GM23248 (cell line): Measurements from ENCODE around the gene FBLIM1.

Experiments used
- EZH2 ChIP-seq: fragments of 200-600 bp; sonication (generic); IDR thresholded peaks from 2 replicates; pipeline ENCODE4 v1.6.1; 2018; ENCODE audit warnings: antibody characterized with exemption, mild to moderate bottlenecking; ENCODE audit not compliant: insufficient read depth, poor library complexity, severe bottlenecking
- EZH2phosphoT487 ChIP-seq: fragments of 200-600 bp; sonication (generic); IDR thresholded peaks from 2 replicates; pipeline ENCODE4 v1.6.1; 2018; ENCODE audit warnings: antibody characterized with exemption, moderate library complexity, mild to moderate bottlenecking, low read depth; ENCODE audit not compliant: insufficient read depth

- TF ChIP-seq EZH2phosphoT487 (no peak), EZH2 (no peak)
Measured at GRCh38 chr1:15750924-15751323, 7.7 kb upstream of the FBLIM1 start.
